ENCODE results near the gene MYEOV. TPM values are rescaled to one million over a fixed set of nuclear protein-coding genes. Genes with fewer than 3 reads are reported as not detected.

Gene MYEOV
- total and polyA plus RNA-seq, 2 of the 8 experiments (the other 6 are each of a cell fraction or from before 2014, with no cell fraction given) = 0.44 to 0.67 TPM

- H3K27ac ChIP-seq (ENCODE audit: low read depth, low read length) = no peak overlapping the region
- H3K4me1 ChIP-seq (replicated peaks in 1 of 4; ENCODE audit: control insufficient read depth in 3 of 4, insufficient read depth in 4 of 4, low read length in 3 of 4) = no peaks in the 10 kb centered on the region; a peak in 1 of 7 replicates
- no peak overlapping the region for H3K9ac ChIP-seq (replicated peaks in 1 of 4; ENCODE audit: extremely low read depth in 1 of 4, low read depth in 3 of 4, low read length in 3 of 4)
Measured at GRCh38 chr11:69303427-69303826, 9.5 kb downstream of the MYEOV start.

More at GRCh38 chr11:69303427-69303826, 9.5 kb downstream of the MYEOV start:
- no peak for FAIRE-seq
- Histone ChIP-seq H3K4me3 (ENCODE audit: extremely low read depth in 1 of 4, insufficient read depth in 2 of 4, low read depth in 3 of 4, low read length in 4 of 4) (no peak overlapping the region), H3K4ac (replicated peaks; ENCODE audit: insufficient read length, low read depth, low read length) (no peak overlapping the region), H3K18ac (ENCODE audit: extremely low read depth, low read length) (no peak overlapping the region), H3K9me3 (ENCODE audit: insufficient read depth in 2 of 2, low read depth in 1 of 2, low read length in 1 of 2) (no peaks in the 10 kb centered on the region), H3K14ac (ENCODE audit: insufficient read length) (no peak overlapping the region), H3K56ac (replicated peaks; ENCODE audit: insufficient read length, low read depth, low read length) (no peak overlapping the region), H3K79me1 (ENCODE audit: low read depth, low read length) (no peaks in the 10 kb centered on the region), H3K27me3 (replicated peaks in 1 of 4; ENCODE audit: control insufficient read depth in 3 of 4, extremely low read depth in 1 of 4, insufficient read depth in 3 of 4, low read length in 3 of 4) (no peaks in the 10 kb centered on the region), H2BK15ac (ENCODE audit: low read length) (no peak overlapping the region), H2AFZ (ENCODE audit: low read length) (no peak overlapping the region), H3K79me2 (ENCODE audit: control insufficient read depth in 1 of 2, insufficient read depth in 2 of 2, low read length in 2 of 2) (no peaks in the 10 kb centered on the region), H4K8ac (ENCODE audit: extremely low read depth, insufficient read depth, low read length) (no peak overlapping the region), H4K20me1 (replicated peaks in 1 of 2; ENCODE audit: control insufficient read depth in 1 of 2, insufficient read depth in 2 of 2, low read length in 2 of 2) (no peaks in the 10 kb centered on the region), H4K91ac (replicated peaks; ENCODE audit: insufficient read length, low read length) (no peak overlapping the region), H4K5ac (ENCODE audit: insufficient read length, low read depth, low read length) (no peak overlapping the region), H2BK20ac (ENCODE audit: low read length) (no peak overlapping the region), H3K4me2 (ENCODE audit: insufficient read depth in 1 of 2, low read depth in 2 of 2, low read length in 2 of 2) (no peak overlapping the region), H2AK5ac (ENCODE audit: low read depth, low read length) (no peak overlapping the region), H2BK5ac (ENCODE audit: low read depth, low read length) (no peak overlapping the region), H2BK12ac (ENCODE audit: low read depth, low read length) (no peak overlapping the region), H3K23me2 (ENCODE audit: low read depth, low read length) (peaks cover 2% of the 10 kb centered on the region; the same call in 1 of the 2 replicates), H3K36me3 (ENCODE audit: control insufficient read depth in 2 of 4, insufficient read depth in 4 of 4, low read length in 3 of 4) (no peaks in the 10 kb centered on the region), H3K23ac (ENCODE audit: insufficient read length) (no peak overlapping the region), H2BK120ac (replicated peaks; ENCODE audit: low read depth, low read length) (no peak overlapping the region)
- WGBS, 2 experiments (ENCODE audit: extremely low coverage in 1 of 2, insufficient coverage in 1 of 2, insufficient read length in 1 of 2, insufficient replicate concordance in 2 of 2, low coverage in 1 of 2, low lambda C conversion rate in 2 of 2, missing lambda C conversion rate in 1 of 2) = 92% methylated on average over 16 of the region's 18 CpGs; no CpG with 5 or more reads in 1 of the 2 experiments
- POLR2A ChIA-PET (ENCODE audit: partially characterized antibody) = no interaction called here
- CTCF ChIA-PET (ENCODE audit: partially characterized antibody) = interaction anchor here (1.5 kb wide), 1 partner anchor 10 kb away, joined by 4 read pairs; the partner anchor contains the start of gene MYEOV
- DNase-seq (ENCODE audit: low read depth in 1 of 2, low spot score in 2 of 2) = no peak
- TF ChIP-seq SP1 (IDR thresholded peaks at IDR 0.05; ENCODE audit: low read depth, low read length) = no peak
- no peak for TF ChIP-seq MAFK (IDR thresholded peaks at IDR 0.05; ENCODE audit: low read depth, low read length)
- no peak for TF ChIP-seq RNF2 (IDR thresholded peaks at IDR 0.05; ENCODE audit: borderline replicate concordance, low read depth, low read length, missing control alignments, poor library complexity, severe bottlenecking)
- TF ChIP-seq EP300 (IDR thresholded peaks at IDR 0.05; ENCODE audit: borderline replicate concordance in 1 of 2, low read depth in 2 of 2, low read length in 2 of 2) = no peak
- no peak for TF ChIP-seq SRF (IDR thresholded peaks at IDR 0.05; ENCODE audit: low read depth, low read length)
- no peak for TF ChIP-seq CHD1 (IDR thresholded peaks at IDR 0.05; ENCODE audit: low read depth, low read length)
- no peak for TF ChIP-seq POLR2A (IDR thresholded peaks at IDR 0.05; ENCODE audit: control extremely low read depth in 1 of 2, low read depth in 2 of 2, low read length in 2 of 2)
- no peak for TF ChIP-seq ASH2L (IDR thresholded peaks at IDR 0.05; ENCODE audit: low read length)
- no peak for TF ChIP-seq RFX5 (IDR thresholded peaks at IDR 0.05; ENCODE audit: borderline replicate concordance, low read depth, low read length)
- no peak for TF ChIP-seq CREB1 (IDR thresholded peaks at IDR 0.05)
- TF ChIP-seq NANOG (IDR thresholded peaks at IDR 0.05; ENCODE audit: insufficient read depth, low read depth, low read length, poor library complexity, severe bottlenecking) = no peak
- no peak for TF ChIP-seq POU5F1 (IDR thresholded peaks at IDR 0.05; ENCODE audit: low read depth, low read length)
- no peak for TF ChIP-seq JUN (IDR thresholded peaks at IDR 0.05; ENCODE audit: low read depth, low read length)
- no peak for TF ChIP-seq BRCA1 (IDR thresholded peaks at IDR 0.05; ENCODE audit: low read depth, low read length)
- no peak for TF ChIP-seq KDM5A (IDR thresholded peaks at IDR 0.05; ENCODE audit: low read length)
- TF ChIP-seq EZH2 (IDR thresholded peaks at IDR 0.05; ENCODE audit: low read depth, low read length, severe bottlenecking) = no peak

Measured in H1 (cell line).